ENCODE results near the gene GOLPH3.

- TF ChIP-seq CTCF (IDR thresholded peaks at IDR 0.05) = no peak
- TF ChIP-seq POLR2AphosphoS5 (IDR thresholded peaks at IDR 0.05) = no peak
- TF ChIP-seq POLR2A (IDR thresholded peaks at IDR 0.05) = no peak
Measured at GRCh38 chr5:32123058-32123805, 50.9 kb downstream of the GOLPH3 start.
